ENCODE data around the gene UCK2.
A peak's percentile ranks its signal among the peaks of the same experiment; 100 is the strongest.

Gene UCK2

GRCh38 chr1:165894591-165894990 is 67.2 kb downstream of the UCK2 start:
- Histone ChIP-seq H3K36me3 (ENCODE audit: control insufficient read depth in 1 of 2, insufficient read depth in 2 of 2, low read length in 2 of 2) (peaks cover 24 to 25% of the 10 kb centered on the region in 2 donors), H3K4me3 (ENCODE audit: low read depth in 1 of 2, low read length in 2 of 2) (no peak overlapping the region), H3K9me3 (ENCODE audit: control insufficient read depth in 1 of 2, low read length in 2 of 2) (no peaks in the 10 kb centered on the region)

GRCh38 chr1:165895451-165895871 is 68.0 kb downstream of the UCK2 start:
- H3K36me3 ChIP-seq (ENCODE audit: control insufficient read depth in 1 of 2, insufficient read depth in 2 of 2, low read length in 2 of 2), result peaks cover 24 to 25% of the 10 kb centered on the region in 2 donors
- H3K9me3 ChIP-seq (ENCODE audit: control insufficient read depth in 1 of 2, low read length in 2 of 2), result no peaks in the 10 kb centered on the region
- no peak overlapping the region for H3K27ac ChIP-seq (ENCODE audit: low read length)

More at GRCh38 chr1:165894591-165894990, 67.2 kb downstream of the UCK2 start:
- H3K4me1 ChIP-seq (ENCODE audit: control insufficient read depth in 1 of 2, insufficient read depth in 2 of 2, low read length in 2 of 2), result peaks cover 0 to 6% of the 10 kb centered on the region in 2 donors
- no peak overlapping the region for H3K27ac ChIP-seq (ENCODE audit: low read length)
- H3K27me3 ChIP-seq (ENCODE audit: low read depth, low read length), result no peaks in the 10 kb centered on the region

DNA sequence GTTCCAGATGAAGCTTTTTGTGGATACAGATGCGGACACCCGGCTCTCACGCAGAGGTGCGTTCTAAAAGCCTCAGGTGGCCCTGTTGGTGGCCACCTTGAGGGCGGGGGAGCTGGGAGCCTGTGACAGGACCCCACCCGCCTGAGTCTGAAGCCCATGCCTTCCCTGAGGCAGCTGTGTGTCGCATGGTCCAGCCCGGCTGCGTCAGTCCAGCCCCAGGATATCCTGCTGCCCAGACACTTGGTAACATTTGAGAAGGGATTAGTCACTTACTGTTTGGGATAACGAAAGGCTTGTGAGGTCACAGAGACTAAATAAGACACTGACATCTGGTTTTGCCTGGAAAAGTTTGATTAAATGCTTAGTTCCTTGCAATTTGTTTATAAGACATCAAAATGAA is 68.9 kb downstream of the UCK2 start:
- no peaks in the 10 kb centered on the region for H3K9me3 ChIP-seq (ENCODE audit: control insufficient read depth in 1 of 2, low read length in 2 of 2)

More at GRCh38 chr1:165895451-165895871, 68.0 kb downstream of the UCK2 start:
- no peaks in the 10 kb centered on the region for H3K27me3 ChIP-seq (ENCODE audit: low read depth, low read length)
- H3K4me3 ChIP-seq (ENCODE audit: low read depth in 1 of 2, low read length in 2 of 2), result no peak overlapping the region
- peaks cover 0 to 10% of the 10 kb centered on the region in 2 donors for H3K4me1 ChIP-seq (ENCODE audit: control insufficient read depth in 1 of 2, insufficient read depth in 2 of 2, low read length in 2 of 2)

DNA sequence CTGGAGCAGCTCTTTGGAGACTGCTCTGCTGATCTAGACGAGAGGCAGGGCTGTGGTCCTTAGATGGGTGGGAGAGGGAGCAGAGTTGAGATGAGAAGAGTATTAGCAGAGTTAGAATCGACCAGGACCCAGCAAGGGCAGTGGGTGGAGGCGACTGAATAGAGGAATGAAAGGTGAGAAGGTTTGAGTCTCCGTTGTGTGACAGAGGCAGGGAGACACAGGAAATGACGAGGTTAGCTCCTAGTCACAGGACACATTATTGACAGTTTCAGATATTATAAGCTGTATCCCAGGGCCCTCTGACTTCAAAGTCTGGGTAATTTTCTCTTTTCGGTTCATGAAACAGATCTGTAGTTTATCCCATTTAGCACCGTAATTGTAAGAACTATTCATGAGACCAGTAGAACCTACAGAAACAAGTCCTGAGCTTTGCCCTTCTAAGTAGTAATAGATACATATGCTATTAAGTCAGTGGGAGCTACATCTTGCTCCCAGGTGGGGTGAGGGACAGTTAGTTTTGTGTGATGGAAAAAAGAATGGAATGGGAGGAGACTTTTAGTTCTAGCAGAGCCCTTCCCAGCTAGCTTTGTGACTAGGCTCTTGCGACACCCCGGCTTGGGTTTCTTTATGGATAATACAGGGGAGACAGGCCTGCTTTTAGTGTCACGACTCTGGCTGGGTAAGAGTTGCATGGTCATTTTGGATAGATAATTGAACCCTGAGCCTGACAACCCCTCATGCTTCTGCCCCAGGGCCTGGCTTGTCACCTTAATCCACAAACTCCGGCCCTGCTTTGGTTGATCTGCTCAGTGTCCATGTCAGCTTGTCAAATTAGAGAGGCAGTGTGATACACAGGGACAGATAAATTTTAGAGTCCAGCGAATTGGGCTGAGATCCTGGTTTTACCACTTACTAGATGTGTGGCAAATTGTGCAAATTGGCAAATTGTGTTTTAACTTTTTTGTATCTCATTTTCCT is 70.2 kb downstream of the UCK2 start:
- Histone ChIP-seq H3K4me3 (ENCODE audit: low read depth in 1 of 2, low read length in 2 of 2) (no peak overlapping the region), H3K9me3 (ENCODE audit: control insufficient read depth in 1 of 2, low read length in 2 of 2) (no peaks in the 10 kb centered on the region), H3K36me3 (ENCODE audit: control insufficient read depth in 1 of 2, insufficient read depth in 2 of 2, low read length in 2 of 2) (peaks cover 9 to 18% of the 10 kb centered on the region in 2 donors), H3K4me1 (ENCODE audit: control insufficient read depth in 1 of 2, insufficient read depth in 2 of 2, low read length in 2 of 2) (peaks cover 0 to 12% of the 10 kb centered on the region in 2 donors), H3K27me3 (ENCODE audit: low read depth, low read length) (no peaks in the 10 kb centered on the region), H3K27ac (ENCODE audit: low read length) (no peak overlapping the region)

More for the DNA sequence above, 68.9 kb downstream of the UCK2 start:
- H3K4me3 ChIP-seq (ENCODE audit: low read depth in 1 of 2, low read length in 2 of 2), result no peak overlapping the region
- no peaks in the 10 kb centered on the region for H3K27me3 ChIP-seq (ENCODE audit: low read depth, low read length)
- peaks cover 0 to 12% of the 10 kb centered on the region in 2 donors for H3K4me1 ChIP-seq (ENCODE audit: control insufficient read depth in 1 of 2, insufficient read depth in 2 of 2, low read length in 2 of 2)
- H3K36me3 ChIP-seq (ENCODE audit: control insufficient read depth in 1 of 2, insufficient read depth in 2 of 2, low read length in 2 of 2), result peaks cover 22 to 25% of the 10 kb centered on the region in 2 donors
- no peak overlapping the region for H3K27ac ChIP-seq (ENCODE audit: low read length)

GRCh38 chr1:165898837-165899236 is 71.4 kb downstream of the UCK2 start:
- Histone ChIP-seq H3K27ac (ENCODE audit: low read length) (peak overlapping the region; percentile 46), H3K4me3 (ENCODE audit: low read depth in 1 of 2, low read length in 2 of 2) (no peak overlapping the region), H3K4me1 (ENCODE audit: control insufficient read depth in 1 of 2, insufficient read depth in 2 of 2, low read length in 2 of 2) (peaks cover 0 to 12% of the 10 kb centered on the region in 2 donors), H3K36me3 (ENCODE audit: control insufficient read depth in 1 of 2, insufficient read depth in 2 of 2, low read length in 2 of 2) (peaks cover 9 to 17% of the 10 kb centered on the region in 2 donors), H3K27me3 (ENCODE audit: low read depth, low read length) (no peaks in the 10 kb centered on the region), H3K9me3 (ENCODE audit: control insufficient read depth in 1 of 2, low read length in 2 of 2) (no peaks in the 10 kb centered on the region)

DNA sequence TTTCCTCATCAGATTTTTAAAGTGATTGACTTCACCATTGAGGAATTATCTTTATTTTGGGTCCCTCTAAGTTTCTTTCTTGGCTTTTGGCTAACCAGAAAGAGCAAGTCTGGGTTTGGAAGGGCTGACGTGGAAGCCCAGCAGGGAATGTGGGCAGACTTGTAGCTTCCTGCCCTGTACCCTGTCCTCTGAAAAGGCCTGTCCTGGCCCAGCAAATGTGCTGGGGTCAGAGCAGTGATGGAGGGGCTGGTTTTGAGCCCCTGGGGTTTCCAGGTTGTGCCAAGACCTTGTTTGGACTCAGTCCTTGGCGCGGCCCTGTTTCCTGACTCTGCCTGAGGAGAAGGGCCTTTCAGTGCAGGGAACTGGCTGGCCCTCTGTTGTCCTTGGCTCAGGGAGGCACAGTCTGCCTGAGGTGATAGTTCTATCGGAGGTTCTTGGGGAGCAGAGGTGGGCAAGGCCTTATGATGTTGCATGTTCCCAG is 72.1 kb downstream of the UCK2 start:
- no peaks in the 10 kb centered on the region for H3K9me3 ChIP-seq (ENCODE audit: control insufficient read depth in 1 of 2, low read length in 2 of 2)
- peaks cover 0 to 12% of the 10 kb centered on the region in 2 donors for H3K4me1 ChIP-seq (ENCODE audit: control insufficient read depth in 1 of 2, insufficient read depth in 2 of 2, low read length in 2 of 2)
- peak overlapping the region; percentile 46 for H3K27ac ChIP-seq (ENCODE audit: low read length)
- H3K27me3 ChIP-seq (ENCODE audit: low read depth, low read length), result no peaks in the 10 kb centered on the region
- H3K36me3 ChIP-seq (ENCODE audit: control insufficient read depth in 1 of 2, insufficient read depth in 2 of 2, low read length in 2 of 2), result peaks cover 9 to 13% of the 10 kb centered on the region in 2 donors
- H3K4me3 ChIP-seq (ENCODE audit: low read depth in 1 of 2, low read length in 2 of 2), result no peak overlapping the region

- no peaks in the 10 kb centered on the region for H3K27me3 ChIP-seq (ENCODE audit: low read depth, low read length)
- no peaks in the 10 kb centered on the region for H3K9me3 ChIP-seq (ENCODE audit: control insufficient read depth in 1 of 2, low read length in 2 of 2)
- no peak overlapping the region for H3K4me3 ChIP-seq (ENCODE audit: low read depth in 1 of 2, low read length in 2 of 2)
- peaks cover 9 to 13% of the 10 kb centered on the region in 2 donors for H3K36me3 ChIP-seq (ENCODE audit: control insufficient read depth in 1 of 2, insufficient read depth in 2 of 2, low read length in 2 of 2)
- H3K27ac ChIP-seq (ENCODE audit: low read length), result no peak overlapping the region
- peaks cover 0 to 12% of the 10 kb centered on the region in 2 donors for H3K4me1 ChIP-seq (ENCODE audit: control insufficient read depth in 1 of 2, insufficient read depth in 2 of 2, low read length in 2 of 2)
Observed at GRCh38 chr1:165900576-165901380, 73.4 kb downstream of the UCK2 start.

- Histone ChIP-seq H3K27me3 (ENCODE audit: low read depth, low read length) (no peaks in the 10 kb centered on the region), H3K4me3 (ENCODE audit: low read depth in 1 of 2, low read length in 2 of 2) (no peak overlapping the region), H3K27ac (ENCODE audit: low read length) (no peak overlapping the region), H3K9me3 (ENCODE audit: control insufficient read depth in 1 of 2, low read length in 2 of 2) (no peaks in the 10 kb centered on the region), H3K36me3 (ENCODE audit: control insufficient read depth in 1 of 2, insufficient read depth in 2 of 2, low read length in 2 of 2) (peaks cover 7 to 8% of the 10 kb centered on the region in 2 donors), H3K4me1 (ENCODE audit: control insufficient read depth in 1 of 2, insufficient read depth in 2 of 2, low read length in 2 of 2) (peaks cover 0 to 12% of the 10 kb centered on the region in 2 donors)
Observed at GRCh38 chr1:165902565-165902964, 75.2 kb downstream of the UCK2 start.

DNA sequence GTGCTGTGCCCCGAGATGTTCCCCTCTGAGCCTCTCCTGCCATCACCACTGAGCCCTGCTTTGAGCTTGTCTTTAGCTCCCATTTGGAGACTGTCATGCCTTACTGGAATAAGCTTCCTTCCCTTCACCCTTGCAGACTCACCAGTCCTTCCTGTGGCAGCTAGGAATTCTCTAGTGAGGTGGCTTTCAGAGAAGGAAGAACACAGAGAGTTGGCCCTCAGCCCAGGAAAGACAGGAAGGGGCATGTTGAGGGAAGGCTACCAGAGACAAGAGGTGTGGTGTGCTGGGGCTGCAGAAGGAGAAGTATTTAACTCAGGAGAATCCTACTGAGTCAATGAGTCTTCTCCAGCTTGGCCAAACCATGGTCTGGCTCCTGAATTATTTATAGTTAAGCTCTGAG is 76.3 kb downstream of the UCK2 start:
- Histone ChIP-seq H3K4me1 (ENCODE audit: control insufficient read depth in 1 of 2, insufficient read depth in 2 of 2, low read length in 2 of 2) (peaks cover 0 to 12% of the 10 kb centered on the region in 2 donors), H3K27me3 (ENCODE audit: low read depth, low read length) (no peaks in the 10 kb centered on the region), H3K27ac (ENCODE audit: low read length) (no peak overlapping the region), H3K4me3 (ENCODE audit: low read depth in 1 of 2, low read length in 2 of 2) (no peak overlapping the region), H3K9me3 (ENCODE audit: control insufficient read depth in 1 of 2, low read length in 2 of 2) (no peaks in the 10 kb centered on the region), H3K36me3 (ENCODE audit: control insufficient read depth in 1 of 2, insufficient read depth in 2 of 2, low read length in 2 of 2) (peaks cover 8 to 9% of the 10 kb centered on the region in 2 donors)

DNA sequence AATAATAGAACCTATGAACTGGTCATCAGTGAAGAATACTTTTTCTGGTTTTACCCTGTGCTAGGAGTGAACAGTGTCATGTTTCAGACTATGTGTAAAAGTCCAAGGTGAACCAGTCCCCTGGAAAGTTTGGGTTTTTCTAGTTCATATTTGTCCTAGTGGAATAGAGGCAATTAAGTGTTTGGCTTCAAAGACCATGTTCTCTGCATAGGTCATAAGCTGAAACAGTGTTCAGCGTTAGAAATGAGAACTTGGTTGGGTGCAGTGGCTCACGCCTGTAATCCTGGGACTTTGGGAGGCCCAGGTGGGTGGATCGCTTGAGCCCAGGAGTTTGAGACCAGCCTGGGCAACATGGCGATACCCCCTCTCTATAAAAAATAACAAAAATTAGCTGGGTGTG is 77.5 kb downstream of the UCK2 start:
- H3K9me3 ChIP-seq (ENCODE audit: control insufficient read depth in 1 of 2, low read length in 2 of 2), result no peaks in the 10 kb centered on the region
- no peak overlapping the region for H3K27ac ChIP-seq (ENCODE audit: low read length)
- H3K36me3 ChIP-seq (ENCODE audit: control insufficient read depth in 1 of 2, insufficient read depth in 2 of 2, low read length in 2 of 2), result peaks cover 8 to 16% of the 10 kb centered on the region in 2 donors
- no peaks in the 10 kb centered on the region for H3K27me3 ChIP-seq (ENCODE audit: low read depth, low read length)
- H3K4me3 ChIP-seq (ENCODE audit: low read depth in 1 of 2, low read length in 2 of 2), result no peak overlapping the region
- peaks cover 0 to 6% of the 10 kb centered on the region in 2 donors for H3K4me1 ChIP-seq (ENCODE audit: control insufficient read depth in 1 of 2, insufficient read depth in 2 of 2, low read length in 2 of 2)

GRCh38 chr1:165905853-165906252 is 78.4 kb downstream of the UCK2 start:
- no peaks in the 10 kb centered on the region for H3K4me1 ChIP-seq (ENCODE audit: control insufficient read depth in 1 of 2, insufficient read depth in 2 of 2, low read length in 2 of 2)
- no peak overlapping the region for H3K4me3 ChIP-seq (ENCODE audit: low read depth in 1 of 2, low read length in 2 of 2)
- peaks cover 8 to 16% of the 10 kb centered on the region in 2 donors for H3K36me3 ChIP-seq (ENCODE audit: control insufficient read depth in 1 of 2, insufficient read depth in 2 of 2, low read length in 2 of 2)
- H3K27me3 ChIP-seq (ENCODE audit: low read depth, low read length), result no peaks in the 10 kb centered on the region
- no peak overlapping the region for H3K27ac ChIP-seq (ENCODE audit: low read length)
- H3K9me3 ChIP-seq (ENCODE audit: control insufficient read depth in 1 of 2, low read length in 2 of 2), result no peaks in the 10 kb centered on the region

Data from muscle layer of duodenum (tissue), 2 donors.